ENCODE results near the gene C2CD4C. TPM values are rescaled to one million over a fixed set of nuclear protein-coding genes. Genes with fewer than 3 reads are reported as not detected.

Gene C2CD4C
- total RNA-seq, 2 experiments from 2014 or later: 0.09 to 0.11 TPM

- Mint-ChIP-seq H3K4me3 (no peak overlapping the region), H3K9me3 (ENCODE audit: low read depth) (peaks cover 4% of the 10 kb centered on the region), H3K27ac (no peak overlapping the region), H3K27me3 (no peaks in the 10 kb centered on the region), H3K36me3 (ENCODE audit: low read depth) (no peaks in the 10 kb centered on the region), H3K4me1 (no peaks in the 10 kb centered on the region)
- DNase-seq (no peak), ATAC-seq (no peak)
- CTCF ChIA-PET: no interaction called here
- POLR2A ChIA-PET: no interaction called here
- intact Hi-C loops (cut with DNase I, micrococcal nuclease): no loop called here
Measured at GRCh38 chr19:447816-448560, 39.0 kb upstream of the C2CD4C start.

GRCh38 chr19:447064-447426 is 38.1 kb upstream of the C2CD4C start:
- H3K9me3 Mint-ChIP-seq (ENCODE audit: low read depth): peaks cover 5% of the 10 kb centered on the region
- ATAC-seq (no peak), DNase-seq (no peak)
- POLR2A ChIA-PET: no interaction called here
- no peaks in the 10 kb centered on the region for H3K27me3 Mint-ChIP-seq
- no peak overlapping the region for H3K4me3 Mint-ChIP-seq
- intact Hi-C loops (cut with DNase I, micrococcal nuclease): no loop called here
- H3K4me1 Mint-ChIP-seq: no peaks in the 10 kb centered on the region
- CTCF ChIA-PET: no interaction called here
- H3K36me3 Mint-ChIP-seq (ENCODE audit: low read depth): no peaks in the 10 kb centered on the region
- H3K27ac Mint-ChIP-seq: no peak overlapping the region

GRCh38 chr19:444677-445210 is 35.8 kb upstream of the C2CD4C start:
- intact Hi-C loops (cut with DNase I, micrococcal nuclease): no loop called here

GRCh38 chr19:443005-443404 is 34.1 kb upstream of the C2CD4C start:
- Mint-ChIP-seq H3K27ac (no peak overlapping the region), H3K4me3 (no peak overlapping the region), H3K27me3 (peaks cover 15% of the 10 kb centered on the region), H3K4me1 (no peaks in the 10 kb centered on the region), H3K36me3 (ENCODE audit: low read depth) (no peaks in the 10 kb centered on the region), H3K9me3 (ENCODE audit: low read depth) (peaks cover 3% of the 10 kb centered on the region)
- CTCF ChIA-PET: no interaction called here
- ATAC-seq: no peak
- intact Hi-C loops (cut with DNase I, micrococcal nuclease): no loop called here
- DNase-seq: no peak
- POLR2A ChIA-PET: no interaction called here

More at GRCh38 chr19:444677-445210, 35.8 kb upstream of the C2CD4C start:
- DNase-seq (no peak), ATAC-seq (no peak)
- Mint-ChIP-seq H3K27me3 (peaks cover 15% of the 10 kb centered on the region), H3K4me3 (no peak overlapping the region), H3K36me3 (ENCODE audit: low read depth) (no peaks in the 10 kb centered on the region), H3K4me1 (no peaks in the 10 kb centered on the region), H3K9me3 (ENCODE audit: low read depth) (peaks cover 3% of the 10 kb centered on the region), H3K27ac (no peak overlapping the region)
- ChIA-PET CTCF (no interaction called here), POLR2A (no interaction called here)

- ChIA-PET POLR2A (no interaction called here), CTCF (no interaction called here)
- no peaks in the 10 kb centered on the region for H3K36me3 Mint-ChIP-seq (ENCODE audit: low read depth)
Measured at GRCh38 chr19:442085-442484, 33.1 kb upstream of the C2CD4C start.

GRCh38 chr19:441213-441836 is 32.4 kb upstream of the C2CD4C start:
- Mint-ChIP-seq H3K36me3 (ENCODE audit: low read depth) (no peaks in the 10 kb centered on the region), H3K4me1 (no peaks in the 10 kb centered on the region), H3K9me3 (ENCODE audit: low read depth) (peaks cover 3% of the 10 kb centered on the region), H3K27me3 (peaks cover 22% of the 10 kb centered on the region), H3K27ac (no peak overlapping the region), H3K4me3 (no peak overlapping the region)
- ATAC-seq (no peak), DNase-seq (no peak)
- POLR2A ChIA-PET: no interaction called here
- intact Hi-C loops (cut with DNase I, micrococcal nuclease): no loop called here
- CTCF ChIA-PET: no interaction called here

More at GRCh38 chr19:442085-442484, 33.1 kb upstream of the C2CD4C start:
- Mint-ChIP-seq H3K9me3 (ENCODE audit: low read depth) (peaks cover 3% of the 10 kb centered on the region), H3K4me1 (no peaks in the 10 kb centered on the region), H3K27me3 (peaks cover 20% of the 10 kb centered on the region), H3K27ac (no peak overlapping the region), H3K4me3 (no peak overlapping the region)
- ATAC-seq (no peak), DNase-seq (no peak)
- intact Hi-C loops (cut with DNase I, micrococcal nuclease): no loop called here

- H3K27me3 Mint-ChIP-seq: peaks cover 23% of the 10 kb centered on the region
- H3K4me3 Mint-ChIP-seq: no peak overlapping the region
- no peak overlapping the region for H3K27ac Mint-ChIP-seq
- POLR2A ChIA-PET: no interaction called here
- CTCF ChIA-PET: no interaction called here
- H3K4me1 Mint-ChIP-seq: no peaks in the 10 kb centered on the region
- DNase-seq: no peak
- peaks cover 3% of the 10 kb centered on the region for H3K9me3 Mint-ChIP-seq (ENCODE audit: low read depth)
- no peak for ATAC-seq
- H3K36me3 Mint-ChIP-seq (ENCODE audit: low read depth): no peaks in the 10 kb centered on the region
- intact Hi-C loops (cut with DNase I, micrococcal nuclease): no loop called here
Measured at GRCh38 chr19:440391-441212, 31.7 kb upstream of the C2CD4C start.

GRCh38 chr19:439167-439900 is 30.4 kb upstream of the C2CD4C start:
- DNase-seq: no peak
- no peak overlapping the region for H3K27ac Mint-ChIP-seq
- no peak overlapping the region for H3K4me3 Mint-ChIP-seq
- intact Hi-C loops (cut with DNase I, micrococcal nuclease): no loop called here
- ATAC-seq: no peak
- H3K27me3 Mint-ChIP-seq: peaks cover 24% of the 10 kb centered on the region
- ChIA-PET POLR2A (no interaction called here), CTCF (no interaction called here)
- no peaks in the 10 kb centered on the region for H3K4me1 Mint-ChIP-seq
- H3K36me3 Mint-ChIP-seq (ENCODE audit: low read depth): no peaks in the 10 kb centered on the region
- H3K9me3 Mint-ChIP-seq (ENCODE audit: low read depth): peaks cover 3% of the 10 kb centered on the region

- ATAC-seq (no peak), DNase-seq (no peak)
- Mint-ChIP-seq H3K27ac (no peak overlapping the region), H3K4me1 (no peaks in the 10 kb centered on the region), H3K9me3 (ENCODE audit: low read depth) (peaks cover 3% of the 10 kb centered on the region), H3K4me3 (no peak overlapping the region), H3K36me3 (ENCODE audit: low read depth) (no peaks in the 10 kb centered on the region), H3K27me3 (peaks cover 24% of the 10 kb centered on the region)
- POLR2A ChIA-PET: no interaction called here
- intact Hi-C loops (cut with DNase I, micrococcal nuclease): no loop called here
- CTCF ChIA-PET: no interaction called here
Measured at GRCh38 chr19:438416-438958, 29.5 kb upstream of the C2CD4C start.

GRCh38 chr19:437041-437440 is 28.1 kb upstream of the C2CD4C start:
- H3K36me3 Mint-ChIP-seq (ENCODE audit: low read depth): no peaks in the 10 kb centered on the region
- no peak overlapping the region for H3K27ac Mint-ChIP-seq
- CTCF ChIA-PET: no interaction called here
- H3K4me1 Mint-ChIP-seq: no peaks in the 10 kb centered on the region
- intact Hi-C loops (cut with DNase I, micrococcal nuclease): no loop called here
- DNase-seq: no peak
- no peak overlapping the region for H3K4me3 Mint-ChIP-seq
- peaks cover 24% of the 10 kb centered on the region for H3K27me3 Mint-ChIP-seq
- peaks cover 2% of the 10 kb centered on the region for H3K9me3 Mint-ChIP-seq (ENCODE audit: low read depth)
- ATAC-seq: no peak
- POLR2A ChIA-PET: no interaction called here

GRCh38 chr19:436413-436950 is 27.5 kb upstream of the C2CD4C start:
- no peaks in the 10 kb centered on the region for H3K4me1 Mint-ChIP-seq
- POLR2A ChIA-PET: no interaction called here
- peaks cover 19% of the 10 kb centered on the region for H3K27me3 Mint-ChIP-seq
- CTCF ChIA-PET: no interaction called here
- H3K27ac Mint-ChIP-seq: no peak overlapping the region
- no peak overlapping the region for H3K4me3 Mint-ChIP-seq
- ATAC-seq (no peak), DNase-seq (no peak)
- H3K36me3 Mint-ChIP-seq (ENCODE audit: low read depth): no peaks in the 10 kb centered on the region
- H3K9me3 Mint-ChIP-seq (ENCODE audit: low read depth): no peaks in the 10 kb centered on the region
- intact Hi-C loops (cut with DNase I, micrococcal nuclease): no loop called here

Measured in activated CD4-positive, alpha-beta T cell treated with anti-CD3 and anti-CD28 coated beads for 36 hours (primary cell).